H9 (cell line): ENCODE data around the gene MORC2. TPM values are rescaled to one million over a fixed set of nuclear protein-coding genes. Genes with fewer than 3 reads are reported as not detected.

Source experiments
- DNase-seq: peaks from one replicate; pipeline ENCODE4 v3.0.0-alpha.2; 2017
- H2AFZ ChIP-seq: one replicate; pipeline ENCODE4 v1.6.1; 2013; ENCODE audit warnings: mild to moderate bottlenecking, low read length, control low read depth, moderate library complexity
- H2AK5ac ChIP-seq: 2 replicates; pipeline ENCODE4 v1.6.1; 2013; ENCODE audit warnings: low read length, control low read depth, mixed read lengths; ENCODE audit not compliant: insufficient read length
- H2BK120ac ChIP-seq: one replicate; pipeline ENCODE4 v1.6.1; 2013; ENCODE audit warnings: low read depth, mild to moderate bottlenecking, low read length, control low read depth, inconsistent platforms; ENCODE audit not compliant: poor library complexity, severe bottlenecking
- H2BK12ac ChIP-seq: 2 replicates; pipeline ENCODE4 v1.6.1; 2013; ENCODE audit warnings: low read length, control low read depth, mixed read lengths, low read depth; ENCODE audit not compliant: insufficient read length
- H2BK15ac ChIP-seq: 2 replicates; pipeline ENCODE4 v1.6.1; 2013; ENCODE audit warnings: low read depth, low read length, control low read depth
- H2BK20ac ChIP-seq: one replicate; pipeline ENCODE4 v1.6.1; 2013; ENCODE audit warnings: low read depth, mild to moderate bottlenecking, low read length, control low read depth, inconsistent platforms; ENCODE audit not compliant: poor library complexity, severe bottlenecking
- H2BK5ac ChIP-seq: 2 replicates; pipeline ENCODE4 v1.6.1; 2013; ENCODE audit warnings: low read length, control low read depth, mixed read lengths; ENCODE audit not compliant: insufficient read length
- H3K14ac ChIP-seq: 2 replicates; pipeline ENCODE4 v1.6.1; 2013; ENCODE audit warnings: low read length, control low read depth; ENCODE audit not compliant: insufficient read depth
- H3K18ac ChIP-seq: 2 replicates; pipeline ENCODE4 v1.6.1; 2013; ENCODE audit warnings: low read depth, mild to moderate bottlenecking, mixed read lengths, low read length, control low read depth; ENCODE audit not compliant: insufficient read length
- H3K23ac ChIP-seq: 2 replicates; pipeline ENCODE4 v1.6.1; 2013; ENCODE audit warnings: low read length, control low read depth, mixed read lengths, low read depth; ENCODE audit not compliant: insufficient read length
- H3K23me2 ChIP-seq: 2 replicates; pipeline ENCODE4 v1.6.1; 2013; ENCODE audit warnings: low read depth, mild to moderate bottlenecking, mixed read lengths, low read length, control low read depth; ENCODE audit not compliant: insufficient read length, poor library complexity, severe bottlenecking
- H3K27ac ChIP-seq: 2 replicates; pipeline ENCODE4 v1.5.1; 2013; ENCODE audit warnings: low read length, control low read depth, mixed read lengths, low read depth; ENCODE audit not compliant: insufficient read length
- H3K27me3 ChIP-seq: 2 replicates; pipeline ENCODE4 v1.6.1; 2013; ENCODE audit warnings: low read length, control low read depth, inconsistent platforms; ENCODE audit not compliant: insufficient read depth
- H3K4ac ChIP-seq: 2 replicates; pipeline ENCODE4 v1.6.1; 2013; ENCODE audit warnings: low read depth, mild to moderate bottlenecking, control low read depth, inconsistent platforms, low read length, moderate library complexity
- H3K4me1 ChIP-seq: 2 replicates; pipeline ENCODE4 v1.6.1; 2013; ENCODE audit warnings: low read length, control low read depth, inconsistent platforms; ENCODE audit not compliant: insufficient read depth
- H3K4me2 ChIP-seq: 2 replicates; pipeline ENCODE4 v1.6.1; 2013; ENCODE audit warnings: low read length, control low read depth, mixed read lengths; ENCODE audit not compliant: insufficient read length, insufficient read depth
- H3K56ac ChIP-seq: 2 replicates; pipeline ENCODE4 v1.6.1; 2013; ENCODE audit warnings: low read depth, mild to moderate bottlenecking, mixed read lengths, low read length, control low read depth; ENCODE audit not compliant: insufficient read length
- H3K79me1 ChIP-seq: 2 replicates; pipeline ENCODE4 v1.6.1; 2013; ENCODE audit warnings: low read depth, mild to moderate bottlenecking, moderate library complexity, low read length, control low read depth, inconsistent platforms; ENCODE audit not compliant: insufficient read depth, poor library complexity, severe bottlenecking
- H3K79me2 ChIP-seq: 2 replicates; pipeline ENCODE4 v1.6.1; 2013; ENCODE audit warnings: low read length, control low read depth, inconsistent platforms; ENCODE audit not compliant: insufficient read depth
- H3K9ac ChIP-seq: 2 replicates; pipeline ENCODE4 v1.6.1; 2013; ENCODE audit warnings: low read length, control low read depth, mixed read lengths; ENCODE audit not compliant: insufficient read length; ENCODE audit errors: extremely low read depth
- H3K9me3 ChIP-seq: one replicate; pipeline ENCODE4 v1.6.1; 2013; ENCODE audit warnings: low read depth, low read length, inconsistent platforms; ENCODE audit not compliant: control insufficient read depth
- H3T11ph ChIP-seq: one replicate; pipeline ENCODE4 v1.6.1; 2013; ENCODE audit warnings: mild to moderate bottlenecking, low read length, control low read depth, inconsistent platforms
- H4K20me1 ChIP-seq: one replicate; pipeline ENCODE4 v1.6.1; 2013; ENCODE audit not compliant: control insufficient read depth, insufficient read length, insufficient read depth
- H4K5ac ChIP-seq: 2 replicates; pipeline ENCODE4 v1.6.1; 2013; ENCODE audit warnings: low read depth, mild to moderate bottlenecking, mixed read lengths, low read length, control low read depth; ENCODE audit not compliant: insufficient read length
- H4K8ac ChIP-seq: replicated peaks from 2 replicates; pipeline ENCODE4 v1.6.1; 2013; ENCODE audit warnings: low read length, control low read depth, mixed read lengths, low read depth; ENCODE audit not compliant: insufficient read length
- H4K91ac ChIP-seq: 2 replicates; pipeline ENCODE4 v1.6.1; 2013; ENCODE audit warnings: low read depth, mild to moderate bottlenecking, moderate library complexity, mixed read lengths, low read length, control low read depth; ENCODE audit not compliant: insufficient read length
- H3K27ac Mint-ChIP-seq, 3 experiments: 2 replicates in 2 of 3; 3 replicates in 1 of 3; pipeline ENCODE4 v1.8.0; 2020 to 2021; ENCODE audit warnings: mixed read lengths in 3 of 3, mild to moderate bottlenecking in 1 of 3, moderate library complexity in 1 of 3
- H3K27me3 Mint-ChIP-seq: 2 replicates; pipeline ENCODE4 v1.8.0; 2021; ENCODE audit warnings: low read depth, mild to moderate bottlenecking, moderate library complexity, mixed read lengths
- H3K36me3 Mint-ChIP-seq, 3 experiments: 2 replicates in 2 of 3; 3 replicates in 1 of 3; pipeline ENCODE4 v1.8.0; 2020 to 2021; ENCODE audit warnings: low read depth in 3 of 3, mixed read lengths in 3 of 3; ENCODE audit not compliant: insufficient read depth in 1 of 3
- H3K4me1 Mint-ChIP-seq, 2 experiments: 2 replicates each; pipeline ENCODE4 v1.8.0; 2020; ENCODE audit warnings: mixed read lengths in 2 of 2
- H3K4me3 Mint-ChIP-seq, 2 experiments: 2 replicates in 1 of 2; 3 replicates in 1 of 2; pipeline ENCODE4 v1.8.0; 2020 to 2021; ENCODE audit warnings: mild to moderate bottlenecking in 2 of 2, mixed read lengths in 2 of 2, moderate library complexity in 1 of 2
- H3K9me3 Mint-ChIP-seq, 2 experiments: 2 replicates in 1 of 2; 3 replicates in 1 of 2; pipeline ENCODE4 v1.8.0; 2020; ENCODE audit warnings: mild to moderate bottlenecking in 2 of 2, mixed read lengths in 2 of 2, moderate library complexity in 1 of 2
- CTCF ChIP-seq: fragments of 200-600 bp; sonication (generic); conservative IDR thresholded peaks from 3 replicates; pipeline ENCODE4 v1.8.0; 2021; ENCODE audit warnings: antibody characterized with exemption, mild to moderate bottlenecking
- WGBS: extraction: QIAGEN DNeasy Blood & Tissue Kit; methylation state at CpG from one replicate; pipeline ENCODE4 v1.1.7; 2013; ENCODE audit warnings: missing lambda C conversion rate, low lambda C conversion rate, mixed read lengths; ENCODE audit not compliant: insufficient read length; ENCODE audit errors: extremely low coverage; 5-methylcytosine and 5-hydroxymethylcytosine counted together
- total RNA-seq: library from RNA; stranded (reverse); gene quantifications from 2 replicates; pipeline ENCODE4 v1.2.1, GENCODE V29; 2021

Gene MORC2
- total RNA-seq, 1 experiment from 2014 or later: 37.4 TPM

- Histone ChIP-seq H2AK5ac (no peak overlapping the region), H4K91ac (no peak overlapping the region), H3K4ac (no peak overlapping the region), H3K79me2 (no peaks in the 10 kb centered on the region), H3K23me2 (no peaks in the 10 kb centered on the region), H2BK12ac (no peak overlapping the region), H2BK20ac (no peak overlapping the region), H3T11ph (no peak overlapping the region), H3K23ac (no peak overlapping the region), H3K27me3 (no peaks in the 10 kb centered on the region), H4K8ac (no peak overlapping the region), H3K18ac (no peak overlapping the region), H3K79me1 (no peaks in the 10 kb centered on the region), H3K9me3 (no peaks in the 10 kb centered on the region), H3K27ac (no peak overlapping the region), H4K5ac (no peak overlapping the region), H4K20me1 (no peaks in the 10 kb centered on the region), H2BK5ac (no peak overlapping the region), H3K56ac (no peak overlapping the region), H3K9ac (no peak overlapping the region), H2BK120ac (no peak overlapping the region), H3K14ac (no peak overlapping the region), H2AFZ (no peak overlapping the region), H3K4me2 (no peak overlapping the region), H3K4me1 (peaks cover 2% of the 10 kb centered on the region; the same call in 1 of the 2 replicates), H2BK15ac (no peak overlapping the region)
- H3K9me3 Mint-ChIP-seq: peaks cover 9 to 19% of the 10 kb centered on the region in 2 experiments; a peak in 4 of 5 replicates
- H3K27ac Mint-ChIP-seq: peak overlapping the region in 1 of 3 experiments; percentile 68; a peak in 1 of 7 replicates
- TF ChIP-seq CTCF: no peak
- H3K4me3 Mint-ChIP-seq: no peak overlapping the region
- peaks cover 3 to 4% of the 10 kb centered on the region in 2 experiments; a peak in 3 of 4 replicates for H3K4me1 Mint-ChIP-seq
- peaks cover 14% of the 10 kb centered on the region for H3K27me3 Mint-ChIP-seq
- no peak for DNase-seq
- no CpG with 5 or more reads among the region's 6 CpGs for WGBS
- peaks cover 0 to 4% (median 3%) of the 10 kb centered on the region in 3 experiments; a peak in 3 of 7 replicates for H3K36me3 Mint-ChIP-seq
Measured at GRCh38 chr22:31001124-31001770, 32.7 kb upstream of the MORC2 start.
